ENCODE measurements around the gene GATM. TPM values are rescaled to one million over a fixed set of nuclear protein-coding genes. Genes with fewer than 3 reads are reported as not detected.

The GATM gene, protein sequence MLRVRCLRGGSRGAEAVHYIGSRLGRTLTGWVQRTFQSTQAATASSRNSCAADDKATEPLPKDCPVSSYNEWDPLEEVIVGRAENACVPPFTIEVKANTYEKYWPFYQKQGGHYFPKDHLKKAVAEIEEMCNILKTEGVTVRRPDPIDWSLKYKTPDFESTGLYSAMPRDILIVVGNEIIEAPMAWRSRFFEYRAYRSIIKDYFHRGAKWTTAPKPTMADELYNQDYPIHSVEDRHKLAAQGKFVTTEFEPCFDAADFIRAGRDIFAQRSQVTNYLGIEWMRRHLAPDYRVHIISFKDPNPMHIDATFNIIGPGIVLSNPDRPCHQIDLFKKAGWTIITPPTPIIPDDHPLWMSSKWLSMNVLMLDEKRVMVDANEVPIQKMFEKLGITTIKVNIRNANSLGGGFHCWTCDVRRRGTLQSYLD
- polyA plus RNA-seq (2013, experiment 1 of 2) = 6.5 TPM
- 9.9 TPM for polyA plus RNA-seq (2013, experiment 2 of 2)

DNA sequence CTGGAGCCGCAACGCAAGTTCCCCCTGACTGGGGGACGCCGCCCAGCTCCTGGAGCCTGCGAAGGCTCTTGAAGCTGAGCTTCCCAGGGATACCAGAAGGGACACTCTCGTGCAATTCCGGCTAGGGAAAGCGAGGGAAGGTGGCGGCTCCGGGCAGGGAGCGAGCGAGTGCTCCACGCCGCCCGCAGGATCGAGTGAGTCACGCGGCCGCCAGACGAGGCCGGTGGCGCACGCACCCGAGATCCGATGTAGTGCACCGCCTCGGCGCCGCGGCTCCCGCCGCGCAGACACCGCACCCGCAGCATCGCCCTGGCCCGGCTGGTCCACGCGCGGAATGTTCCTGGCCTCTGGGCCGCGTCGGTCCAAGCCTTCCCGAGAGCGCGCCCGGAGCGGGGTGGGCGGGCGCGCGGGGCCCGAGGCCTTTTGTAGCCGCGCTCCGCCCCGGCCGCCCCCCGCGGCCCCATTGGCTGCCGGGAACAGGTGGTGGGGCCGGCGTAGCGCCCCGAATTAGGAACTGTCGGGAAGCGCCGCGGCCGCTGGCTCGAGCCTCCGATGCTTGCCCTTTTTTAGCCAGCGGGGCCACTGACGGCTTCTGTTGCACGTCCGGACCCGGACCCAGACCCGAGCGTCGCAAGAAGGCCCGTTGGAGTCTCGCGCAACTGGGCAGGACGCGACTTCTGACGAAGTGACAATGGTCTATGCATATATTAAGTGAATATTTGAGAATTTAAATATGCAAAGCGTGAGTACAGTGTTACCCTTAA, at the start of gene GATM:
GATM (minus strand) TSS at position 396 of the 764 bp plus-strand sequence; CDS start at position 305, 91 bp downstream.
- no peaks in the 10 kb centered on the region for H3K36me3 ChIP-seq (ENCODE audit: insufficient read depth, low read length)

DNA sequence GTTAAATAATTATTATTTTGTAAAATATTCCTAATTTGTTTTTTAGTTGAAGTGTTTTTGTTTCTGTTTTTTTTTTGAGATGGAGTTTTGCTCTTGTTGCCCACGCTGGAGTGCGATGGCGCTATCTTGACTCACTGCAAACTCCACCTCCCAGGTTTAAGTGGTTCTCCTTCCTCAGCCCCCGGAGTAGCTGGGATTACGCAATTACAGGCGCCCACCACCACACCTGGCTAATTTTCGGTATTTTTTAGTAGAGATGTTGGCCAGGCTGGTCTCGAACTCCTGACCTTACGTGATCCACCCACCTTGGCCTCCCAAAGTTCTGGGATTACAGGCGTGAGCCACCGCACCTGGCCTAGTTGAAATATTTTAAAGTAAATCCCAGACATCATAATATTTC, 48.7 kb upstream of the GATM start:
- no peaks in the 10 kb centered on the region for H3K4me1 ChIP-seq (ENCODE audit: insufficient read depth, low read length)

More for the DNA sequence above, at the start of gene GATM:
- no peak within 1 kb of the TSS for H3K27ac ChIP-seq (ENCODE audit: low read depth, low read length)
- peaks cover 67% of the 10 kb centered on the region for H3K27me3 ChIP-seq (ENCODE audit: insufficient read depth, low read length)
- no peaks in the 10 kb centered on the region; the same call in 1 of the 2 replicates for H3K4me1 ChIP-seq (ENCODE audit: insufficient read depth, low read length)
- peak within 1 kb of the TSS; percentile 66 for H3K4me3 ChIP-seq (ENCODE audit: low read length)
- H3K9ac ChIP-seq (ENCODE audit: low read depth, low read length) = peak within 1 kb of the TSS; percentile 64
- H3K9me3 ChIP-seq (ENCODE audit: insufficient read depth, low read depth, low read length) = no peaks in the 10 kb centered on the region
- WGBS = 1% methylated on average over 87 of the region's 87 CpGs

DNA sequence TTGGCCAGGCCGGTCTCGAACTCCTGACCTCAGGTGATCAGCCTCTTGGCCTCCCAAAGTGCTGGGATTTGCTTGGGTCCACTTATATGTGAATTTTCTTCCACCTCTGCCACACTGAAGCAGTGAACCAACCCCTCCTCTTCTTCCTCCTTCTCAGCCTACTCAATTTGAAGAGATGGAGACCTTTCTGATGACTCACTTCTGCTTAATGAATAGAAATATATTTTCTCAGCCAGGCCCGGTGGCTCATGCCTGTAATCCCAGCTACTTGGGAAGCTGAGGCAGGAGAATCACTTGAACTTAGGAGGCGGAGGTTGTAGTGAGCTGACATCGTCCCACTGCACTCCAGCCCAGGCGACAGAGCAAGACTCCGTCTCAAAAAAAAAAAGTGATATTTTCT, 46.8 kb upstream of the GATM start:
- H3K9ac ChIP-seq (ENCODE audit: low read depth, low read length) = no peak overlapping the region
- H3K36me3 ChIP-seq (ENCODE audit: insufficient read depth, low read length) = peaks cover 27% of the 10 kb centered on the region
- H3K4me1 ChIP-seq (ENCODE audit: insufficient read depth, low read length) = no peaks in the 10 kb centered on the region
- H3K4me3 ChIP-seq (ENCODE audit: low read length) = no peak overlapping the region
- WGBS = 83% methylated on average over 7 of the region's 7 CpGs
- H3K9me3 ChIP-seq (ENCODE audit: insufficient read depth, low read depth, low read length) = no peaks in the 10 kb centered on the region
- H3K27me3 ChIP-seq (ENCODE audit: insufficient read depth, low read length) = peaks cover 12% of the 10 kb centered on the region
- H3K27ac ChIP-seq (ENCODE audit: low read depth, low read length) = no peak overlapping the region

More for the DNA sequence above, 48.7 kb upstream of the GATM start:
- Histone ChIP-seq H3K9ac (ENCODE audit: low read depth, low read length) (no peak overlapping the region), H3K27me3 (ENCODE audit: insufficient read depth, low read length) (peaks cover 31% of the 10 kb centered on the region), H3K4me3 (ENCODE audit: low read length) (no peak overlapping the region), H3K36me3 (ENCODE audit: insufficient read depth, low read length) (peaks cover 8% of the 10 kb centered on the region), H3K27ac (ENCODE audit: low read depth, low read length) (no peak overlapping the region), H3K9me3 (ENCODE audit: insufficient read depth, low read depth, low read length) (no peaks in the 10 kb centered on the region)
- 92% methylated on average over 11 of the region's 11 CpGs for WGBS

DNA sequence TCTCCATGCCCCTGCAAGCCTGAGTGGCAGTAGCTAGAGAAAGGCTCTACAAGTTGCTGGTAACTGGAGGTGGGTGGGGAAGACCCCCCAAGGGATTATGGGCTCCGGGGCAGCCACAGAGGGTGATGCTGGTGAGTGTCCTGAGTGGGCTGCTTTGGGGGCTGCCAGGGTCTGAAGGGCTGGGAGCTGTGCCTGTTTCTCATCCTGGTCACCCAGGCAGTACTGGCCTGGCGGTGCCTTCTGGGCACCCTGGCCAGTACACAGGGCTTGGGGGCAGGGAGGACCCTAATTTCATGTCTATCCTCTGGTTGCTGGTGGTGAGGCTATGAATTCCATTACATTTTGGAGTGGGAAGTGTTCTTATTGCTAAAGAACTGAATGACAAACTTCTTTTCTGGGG, 46.1 kb upstream of the GATM start:
- 92% methylated on average over 2 of the region's 2 CpGs for WGBS
- no peak overlapping the region for H3K27ac ChIP-seq (ENCODE audit: low read depth, low read length)
- peaks cover 5% of the 10 kb centered on the region; the same call in 1 of the 2 replicates for H3K27me3 ChIP-seq (ENCODE audit: insufficient read depth, low read length)
- no peak overlapping the region for H3K9ac ChIP-seq (ENCODE audit: low read depth, low read length)
- H3K4me3 ChIP-seq (ENCODE audit: low read length) = no peak overlapping the region
- peaks cover 34% of the 10 kb centered on the region for H3K36me3 ChIP-seq (ENCODE audit: insufficient read depth, low read length)
- no peaks in the 10 kb centered on the region for H3K9me3 ChIP-seq (ENCODE audit: insufficient read depth, low read depth, low read length)
- no peaks in the 10 kb centered on the region for H3K4me1 ChIP-seq (ENCODE audit: insufficient read depth, low read length)

DNA sequence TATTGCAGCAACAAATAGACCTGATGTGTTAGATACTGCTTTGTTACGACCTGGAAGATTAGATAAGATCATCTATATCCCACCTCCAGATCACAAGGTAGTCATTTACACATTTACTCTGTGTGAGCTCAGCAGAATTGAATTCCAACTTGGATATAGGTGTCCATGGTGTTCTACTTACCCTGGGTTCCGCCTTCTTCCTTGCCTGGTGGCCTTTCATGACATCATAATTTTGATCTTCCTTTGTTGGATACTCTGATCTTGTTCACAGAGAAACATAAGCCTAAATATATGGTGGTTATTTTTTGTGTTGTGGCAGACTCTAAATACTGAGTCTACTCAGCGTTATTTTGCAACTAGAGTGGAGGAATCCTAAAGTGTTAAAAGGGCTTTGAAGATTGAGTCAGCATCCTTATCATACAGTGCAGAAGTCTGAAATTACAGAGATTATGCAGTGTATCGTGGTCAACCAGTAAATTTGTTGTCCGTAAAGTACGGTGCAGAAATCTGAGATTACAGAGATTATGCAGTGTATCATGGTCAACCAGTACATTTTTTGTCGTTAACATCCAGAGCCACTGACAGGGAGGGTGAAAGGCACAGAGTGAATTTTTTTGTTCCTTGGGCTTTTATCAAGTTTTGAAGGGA, 39.1 kb upstream of the GATM start:
- WGBS = 95% methylated on average over 7 of the region's 7 CpGs
- Histone ChIP-seq H3K27me3 (ENCODE audit: insufficient read depth, low read length) (no peaks in the 10 kb centered on the region), H3K36me3 (ENCODE audit: insufficient read depth, low read length) (peaks cover 98% of the 10 kb centered on the region), H3K4me1 (ENCODE audit: insufficient read depth, low read length) (no peaks in the 10 kb centered on the region), H3K9ac (ENCODE audit: low read depth, low read length) (no peak overlapping the region), H3K9me3 (ENCODE audit: insufficient read depth, low read depth, low read length) (no peaks in the 10 kb centered on the region), H3K4me3 (ENCODE audit: low read length) (no peak overlapping the region), H3K27ac (ENCODE audit: low read depth, low read length) (no peak overlapping the region)

DNA sequence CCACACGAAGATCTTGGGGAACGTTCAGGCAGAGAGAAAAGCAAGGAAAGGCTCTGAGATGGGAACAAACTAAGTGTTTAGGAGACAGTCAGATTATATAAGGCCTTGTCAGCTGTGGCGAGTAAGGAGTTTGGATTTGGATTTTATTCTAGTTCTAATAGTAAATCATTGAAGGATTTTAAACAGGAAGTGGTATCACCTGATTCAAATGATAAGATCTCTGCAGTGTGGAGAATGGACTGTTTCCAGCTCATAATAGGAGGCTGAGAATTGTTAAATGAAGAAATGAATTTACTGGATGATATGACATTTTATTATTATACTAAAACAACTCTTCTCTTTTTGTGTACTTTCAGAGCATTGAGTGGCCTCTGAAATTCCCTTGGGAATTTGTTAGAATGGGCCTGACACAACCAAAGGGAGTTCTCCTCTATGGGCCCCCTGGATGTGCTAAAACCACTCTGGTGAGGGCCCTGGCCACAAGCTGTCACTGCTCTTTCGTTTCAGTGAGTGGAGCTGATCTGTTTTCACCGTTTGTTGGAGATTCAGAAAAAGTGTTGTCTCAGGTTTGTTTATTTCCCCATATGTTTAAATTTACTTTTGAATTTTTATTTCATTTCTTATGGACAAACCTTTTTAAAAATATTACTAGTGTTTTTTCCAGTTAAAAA, 36.0 kb upstream of the GATM start:
- no peaks in the 10 kb centered on the region for H3K9me3 ChIP-seq (ENCODE audit: insufficient read depth, low read depth, low read length)
- H3K27ac ChIP-seq (ENCODE audit: low read depth, low read length) = no peak overlapping the region
- WGBS = 91% methylated on average over 5 of the region's 5 CpGs
- H3K36me3 ChIP-seq (ENCODE audit: insufficient read depth, low read length) = peaks cover 98% of the 10 kb centered on the region
- H3K27me3 ChIP-seq (ENCODE audit: insufficient read depth, low read length) = no peaks in the 10 kb centered on the region
- no peak overlapping the region for H3K4me3 ChIP-seq (ENCODE audit: low read length)
- no peaks in the 10 kb centered on the region for H3K4me1 ChIP-seq (ENCODE audit: insufficient read depth, low read length)
- no peak overlapping the region for H3K9ac ChIP-seq (ENCODE audit: low read depth, low read length)

DNA sequence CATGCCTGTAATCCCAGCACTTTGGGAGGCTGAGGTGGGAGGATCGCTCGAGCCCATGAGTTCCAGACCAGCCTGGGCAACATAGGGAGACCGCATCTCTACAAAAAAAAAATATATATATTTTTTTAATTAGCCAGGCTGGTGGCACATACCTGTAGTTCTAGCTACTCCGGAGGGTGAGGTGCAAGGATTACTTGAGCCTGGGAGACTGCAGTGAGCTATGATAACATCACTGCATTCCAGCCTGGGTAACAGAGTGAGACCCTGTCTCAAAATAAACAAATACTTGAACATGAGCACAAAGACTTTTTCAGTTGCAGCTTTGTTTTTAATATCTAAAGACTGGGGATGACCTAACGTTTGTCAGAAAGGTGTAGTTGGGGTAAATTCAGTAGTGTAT, 31.3 kb upstream of the GATM start:
- Histone ChIP-seq H3K36me3 (ENCODE audit: insufficient read depth, low read length) (peaks cover 99% of the 10 kb centered on the region), H3K27ac (ENCODE audit: low read depth, low read length) (no peak overlapping the region), H3K27me3 (ENCODE audit: insufficient read depth, low read length) (no peaks in the 10 kb centered on the region), H3K4me1 (ENCODE audit: insufficient read depth, low read length) (no peaks in the 10 kb centered on the region), H3K4me3 (ENCODE audit: low read length) (no peak overlapping the region), H3K9ac (ENCODE audit: low read depth, low read length) (no peak overlapping the region), H3K9me3 (ENCODE audit: insufficient read depth, low read depth, low read length) (no peaks in the 10 kb centered on the region)
- 97% methylated on average over 4 of the region's 5 CpGs for WGBS

DNA sequence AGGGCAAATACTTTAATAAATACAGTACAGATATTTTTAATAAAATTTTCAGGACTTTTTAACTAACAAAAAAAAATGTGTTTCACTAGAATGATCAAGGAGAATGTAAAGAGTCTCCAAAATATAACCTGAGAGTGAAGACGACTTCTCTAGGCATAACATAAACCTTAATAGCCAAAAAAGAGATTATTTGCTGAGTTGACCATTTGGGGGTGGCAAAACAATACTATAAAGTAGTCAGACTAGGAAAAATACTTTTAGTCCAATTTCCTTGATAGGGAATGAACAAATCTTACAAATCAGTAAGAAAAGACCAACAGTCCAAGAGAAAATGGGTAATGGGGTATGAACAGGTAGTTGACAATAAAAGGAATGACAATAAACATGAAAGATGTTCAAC, 29.4 kb upstream of the GATM start:
- H3K27me3 ChIP-seq (ENCODE audit: insufficient read depth, low read length) = no peaks in the 10 kb centered on the region
- no peak overlapping the region for H3K27ac ChIP-seq (ENCODE audit: low read depth, low read length)
- H3K36me3 ChIP-seq (ENCODE audit: insufficient read depth, low read length) = peaks cover 80% of the 10 kb centered on the region
- no peak overlapping the region for H3K4me3 ChIP-seq (ENCODE audit: low read length)
- no peak overlapping the region for H3K9ac ChIP-seq (ENCODE audit: low read depth, low read length)
- H3K9me3 ChIP-seq (ENCODE audit: insufficient read depth, low read depth, low read length) = no peaks in the 10 kb centered on the region
- WGBS = no CpG with 5 or more reads among the region's 1 CpG
- H3K4me1 ChIP-seq (ENCODE audit: insufficient read depth, low read length) = peaks cover 8% of the 10 kb centered on the region; the same call in 1 of the 2 replicates

DNA sequence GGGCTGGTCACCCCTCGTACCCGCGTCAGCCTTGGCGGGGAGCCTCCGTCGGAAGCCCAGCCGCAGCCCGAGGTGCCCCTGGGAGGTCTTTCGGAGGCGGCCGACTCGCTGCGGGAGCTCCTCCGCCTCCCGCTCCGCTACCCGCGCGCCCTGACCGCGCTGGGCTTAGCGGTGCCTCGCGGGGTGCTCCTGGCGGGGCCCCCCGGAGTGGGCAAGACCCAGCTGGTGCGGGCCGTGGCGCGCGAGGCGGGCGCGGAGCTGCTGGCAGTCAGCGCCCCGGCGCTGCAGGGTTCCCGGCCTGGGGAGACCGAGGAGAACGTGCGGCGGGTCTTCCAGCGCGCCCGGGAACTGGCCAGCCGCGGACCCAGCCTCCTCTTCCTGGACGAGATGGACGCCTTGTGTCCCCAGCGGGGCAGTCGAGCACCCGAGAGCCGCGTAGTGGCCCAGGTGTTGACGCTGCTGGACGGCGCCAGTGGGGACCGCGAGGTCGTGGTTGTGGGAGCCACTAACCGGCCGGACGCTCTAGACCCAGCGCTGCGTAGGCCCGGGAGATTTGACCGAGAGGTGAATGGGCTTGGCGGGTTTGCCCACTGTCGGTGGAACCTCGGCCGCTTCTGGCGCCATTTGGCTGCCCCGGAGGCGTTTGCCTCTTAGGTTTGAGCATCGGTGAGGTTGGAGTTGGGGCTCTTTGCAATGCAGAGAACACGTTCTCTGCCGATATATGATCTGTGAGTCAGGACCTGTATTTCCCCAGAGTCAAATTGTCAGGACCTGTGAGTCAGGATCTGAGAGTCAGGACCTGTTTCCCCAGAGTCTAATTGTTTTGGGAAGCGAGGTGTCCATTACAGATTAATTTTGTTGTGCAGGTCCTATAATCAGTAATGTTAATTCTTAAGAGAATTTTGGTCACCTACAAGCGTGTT, 24.9 kb upstream of the GATM start:
- no peaks in the 10 kb centered on the region for H3K9me3 ChIP-seq (ENCODE audit: insufficient read depth, low read depth, low read length)
- peak overlapping the region; percentile 74 for H3K27ac ChIP-seq (ENCODE audit: low read depth, low read length)
- H3K27me3 ChIP-seq (ENCODE audit: insufficient read depth, low read length) = no peaks in the 10 kb centered on the region
- H3K36me3 ChIP-seq (ENCODE audit: insufficient read depth, low read length) = peaks cover 35% of the 10 kb centered on the region
- H3K4me3 ChIP-seq (ENCODE audit: low read length) = peak overlapping the region; percentile 87
- 1% methylated on average over 79 of the region's 79 CpGs for WGBS
- peaks cover 12% of the 10 kb centered on the region; the same call in 1 of the 2 replicates for H3K4me1 ChIP-seq (ENCODE audit: insufficient read depth, low read length)
- peak overlapping the region; percentile 91 for H3K9ac ChIP-seq (ENCODE audit: low read depth, low read length)
